DMS79 treated with DMSO at 0.1 percent for 48 hours (cell line): ENCODE measurements around the gene CDH8.
"Not testable (repeated sequence)": the region's sequence is repeated elsewhere in the genome, so short reads cannot be mapped to it uniquely, and the experiment has no call there.

Source experiments
- DNase-seq: peaks from one replicate; lab custom pipeline; 2025; lab: John Stamatoyannopoulos, UW

The CDH8 gene

DNA sequence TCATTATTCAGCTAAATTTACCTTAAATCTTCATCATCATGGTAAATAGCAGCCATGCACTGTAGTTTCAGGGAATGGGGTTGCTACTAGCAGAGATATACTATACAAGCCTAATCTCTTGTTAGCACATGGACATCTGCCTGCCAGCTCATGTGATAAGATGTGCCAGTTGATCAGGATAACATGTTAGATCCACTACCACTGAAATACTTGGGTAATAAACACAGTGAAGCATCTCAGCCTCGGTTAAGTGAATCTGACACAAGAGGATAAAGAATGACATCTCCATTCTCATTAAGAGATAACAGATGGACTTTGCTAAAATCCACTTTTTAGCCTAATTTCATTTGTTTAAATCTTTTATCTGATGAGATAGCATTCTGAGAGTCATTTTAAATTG is 256.1 kb downstream of the CDH8 start:
- DNase-seq, result no peak

DNA sequence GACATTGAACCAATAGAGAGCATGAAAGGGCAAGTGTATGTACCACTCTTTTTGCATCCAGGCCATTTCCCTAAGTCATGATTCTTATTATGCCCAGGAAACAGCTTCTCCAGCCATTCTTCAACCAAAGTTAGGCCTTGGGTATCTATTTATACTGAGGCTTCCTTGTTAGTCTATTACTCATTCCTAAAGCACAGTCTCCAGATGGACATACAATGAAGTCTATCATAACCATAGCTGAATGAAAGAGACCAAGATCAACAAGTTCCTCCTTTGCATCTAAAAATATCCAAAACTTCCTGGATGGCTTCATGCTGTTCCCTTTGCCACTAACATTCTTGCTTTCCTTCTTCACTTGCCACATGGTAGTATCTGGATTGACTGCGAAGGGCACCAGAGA is 265.9 kb downstream of the CDH8 start:
- DNase-seq, result no peak

DNA sequence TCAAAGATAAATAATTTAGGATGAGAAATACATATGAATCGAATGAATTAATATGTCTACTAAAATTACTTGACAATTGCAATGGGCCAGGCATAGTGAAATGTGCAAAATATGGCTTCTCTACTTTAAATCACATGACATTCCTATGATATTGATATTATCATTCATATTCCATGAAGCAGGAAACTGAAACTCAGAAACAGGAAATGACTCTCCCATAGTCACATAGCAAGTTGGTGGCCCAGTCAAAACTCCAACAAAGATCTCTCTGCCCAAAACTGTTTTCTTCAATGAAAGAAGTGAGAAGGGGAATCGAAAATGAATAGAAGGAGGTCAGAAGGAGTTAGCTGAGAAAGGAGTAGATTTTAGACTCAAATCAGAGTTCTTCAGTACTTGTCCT is 272.2 kb downstream of the CDH8 start:
- no peak for DNase-seq

DNA sequence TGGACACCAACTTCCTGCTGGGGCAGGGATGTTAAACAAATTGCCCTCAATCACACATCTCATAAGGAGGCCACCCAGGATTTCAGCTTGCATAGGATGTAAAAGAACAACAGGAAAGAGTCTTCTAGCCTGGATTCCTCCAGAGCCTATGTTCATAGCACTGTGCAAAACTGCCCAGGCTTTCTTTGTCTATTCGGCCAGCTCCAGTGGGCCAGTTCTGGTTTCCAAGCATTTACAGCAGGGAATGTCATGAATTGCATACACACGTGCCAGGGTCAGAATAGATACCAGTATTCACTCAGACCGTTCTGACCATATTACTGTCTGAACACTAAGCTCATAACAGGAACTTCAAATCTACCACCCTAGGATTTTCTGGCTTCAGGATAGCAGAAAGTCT is 273.2 kb downstream of the CDH8 start:
- no peak for DNase-seq

DNA sequence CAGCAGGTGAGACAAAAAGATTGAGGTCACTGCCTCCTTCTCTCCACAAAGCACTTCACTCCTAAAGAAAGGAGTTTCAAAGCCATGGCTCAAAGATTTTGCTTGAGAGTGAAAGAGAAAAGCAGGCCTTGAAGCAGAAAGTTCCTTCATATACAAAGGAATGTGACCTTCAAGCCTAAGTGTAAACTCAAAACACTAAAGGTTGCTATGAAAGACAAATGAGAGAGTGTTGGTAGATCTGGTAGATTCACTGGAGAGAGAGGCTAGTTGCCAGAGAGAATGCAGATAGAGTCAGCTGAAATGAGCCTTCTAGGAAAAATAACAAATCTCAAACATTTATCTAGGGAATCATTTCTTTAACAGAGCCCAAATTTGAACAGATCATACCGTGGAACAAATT is 305.2 kb downstream of the CDH8 start:
- DNase-seq, result no peak

DNA sequence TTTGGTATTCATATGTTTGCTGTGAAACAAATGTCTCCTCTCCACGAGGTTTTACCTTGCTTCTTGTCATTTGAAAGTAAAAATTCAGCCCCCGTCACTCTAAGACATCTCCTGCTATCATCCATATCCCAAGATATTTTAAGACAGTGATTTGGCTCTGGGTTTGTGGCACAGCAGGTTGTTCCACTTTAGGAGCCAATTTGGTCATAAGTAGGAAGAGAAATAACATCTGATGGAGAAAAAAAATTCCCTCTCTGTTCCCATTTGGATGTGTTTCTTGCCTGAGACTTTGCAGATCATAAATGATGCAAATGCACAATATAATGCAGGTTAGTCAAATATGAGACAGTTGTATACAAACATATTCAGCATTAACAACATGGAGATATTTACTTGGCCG is 309.5 kb downstream of the CDH8 start:
- no peak for DNase-seq

DNA sequence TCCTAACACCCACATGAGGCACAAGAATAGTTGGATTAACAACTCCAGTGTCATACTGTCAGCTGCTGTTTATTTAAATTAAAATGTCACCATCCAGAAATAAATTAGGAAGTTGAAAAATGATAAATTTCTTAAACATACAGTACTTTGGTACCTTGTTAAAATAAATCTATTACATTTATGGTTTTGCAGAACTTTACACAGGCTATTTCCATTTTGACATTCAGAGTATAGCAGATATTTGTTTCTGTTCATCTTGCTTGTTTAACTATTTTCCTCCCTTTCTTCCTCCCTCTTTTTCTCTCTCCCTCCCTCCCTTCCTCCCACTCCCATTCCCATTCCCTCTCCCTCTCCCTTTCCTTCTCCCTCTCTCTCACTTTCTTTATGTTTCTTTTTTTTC is 310.1 kb downstream of the CDH8 start:
- no peak for DNase-seq

DNA sequence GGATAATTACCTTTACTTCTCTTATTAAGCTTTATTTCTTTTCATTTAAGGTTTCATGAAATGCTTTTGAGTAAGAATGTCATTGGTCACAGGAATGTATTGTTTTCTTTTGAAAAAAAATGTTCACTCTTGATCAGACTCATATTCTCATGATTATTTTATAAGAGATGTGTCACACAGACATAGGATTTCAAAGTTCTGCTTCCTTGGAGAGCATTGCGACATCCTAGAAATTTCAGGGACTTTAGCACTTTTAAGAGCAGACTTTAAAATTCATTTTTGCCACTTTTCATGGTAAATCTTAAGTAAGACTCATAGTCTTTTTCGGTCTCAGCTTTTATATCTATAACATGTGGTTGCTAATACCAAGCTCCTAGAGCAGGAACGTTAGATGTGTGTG is 314.7 kb downstream of the CDH8 start:
- DNase-seq, result no peak

DNA sequence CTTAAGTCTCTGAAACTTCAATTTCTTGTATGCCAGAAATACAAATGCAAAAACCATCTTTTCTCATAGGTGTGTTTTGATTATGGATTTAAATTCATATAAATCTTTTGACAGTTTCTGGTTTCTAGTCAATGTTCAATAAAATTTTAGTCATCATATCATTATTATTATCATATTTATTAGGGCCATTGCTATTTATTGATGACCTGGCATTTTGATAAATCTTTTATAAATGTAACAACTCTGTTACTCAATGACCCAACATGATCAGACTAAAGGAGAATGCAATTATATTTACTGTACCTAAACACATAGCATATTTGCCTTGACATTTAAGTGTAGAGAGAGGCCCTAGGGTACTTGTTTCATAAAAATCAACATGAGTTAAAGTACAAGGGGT is 320.8 kb downstream of the CDH8 start:
- no peak for DNase-seq

DNA sequence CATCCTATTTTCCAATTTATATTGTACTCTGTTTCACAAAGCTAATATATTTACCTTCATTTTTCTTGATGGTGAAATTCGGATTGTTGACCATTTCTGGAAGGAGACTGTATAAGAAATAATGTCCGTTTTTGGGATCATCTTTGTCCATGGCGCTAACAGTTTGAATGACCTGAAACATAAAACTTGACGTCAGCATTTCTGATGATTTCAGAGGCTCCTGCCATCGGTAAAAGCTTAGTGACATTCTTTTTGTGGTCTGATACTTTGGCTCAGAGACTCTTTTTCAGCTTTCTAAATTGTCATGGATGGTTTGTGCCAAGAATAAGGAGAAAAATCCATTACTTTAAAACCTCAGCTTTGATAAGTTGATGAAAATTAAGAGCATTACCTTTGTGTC is 322.5 kb downstream of the CDH8 start:
- DNase-seq, result no peak

DNA sequence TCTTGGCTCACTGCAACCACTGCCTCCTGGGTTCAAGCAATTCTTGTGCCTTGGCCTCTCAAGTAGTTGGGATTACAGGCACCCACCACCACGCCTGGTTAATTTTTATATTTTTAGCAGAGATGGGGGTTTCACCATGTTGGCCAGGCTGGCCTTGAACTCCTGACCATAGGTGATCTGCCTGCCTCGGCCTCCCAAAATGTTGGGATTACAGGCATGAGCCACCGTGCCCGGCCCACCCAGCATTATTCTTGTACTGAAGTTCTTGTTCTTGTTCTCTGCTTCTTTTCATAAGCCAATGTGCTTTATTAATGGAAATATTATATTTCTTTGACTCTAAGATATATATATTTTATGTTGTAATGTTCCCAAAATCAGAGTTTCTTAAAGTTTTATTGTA is 336.6 kb downstream of the CDH8 start:
- DNase-seq, result not testable (repeated sequence)

DNA sequence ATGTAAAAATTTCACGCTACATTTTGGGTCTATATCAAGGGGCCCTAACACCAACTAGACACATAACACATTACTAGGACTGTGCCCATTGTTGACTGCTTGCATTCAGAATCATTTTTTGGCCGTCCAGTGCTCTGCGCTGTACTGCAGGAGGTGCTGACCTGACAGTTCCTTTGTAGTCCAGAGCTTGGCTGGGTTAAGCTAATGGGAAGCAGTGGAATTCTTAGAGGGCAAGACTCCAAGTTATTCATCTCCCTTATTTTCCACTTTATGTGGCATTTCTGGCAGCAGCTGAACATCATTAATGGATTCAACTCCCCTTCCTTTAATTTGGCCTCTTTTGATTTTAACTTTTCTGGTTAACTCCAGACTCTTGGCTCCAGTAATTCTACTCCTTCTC is 351.7 kb downstream of the CDH8 start:
- DNase-seq, result no peak

DNA sequence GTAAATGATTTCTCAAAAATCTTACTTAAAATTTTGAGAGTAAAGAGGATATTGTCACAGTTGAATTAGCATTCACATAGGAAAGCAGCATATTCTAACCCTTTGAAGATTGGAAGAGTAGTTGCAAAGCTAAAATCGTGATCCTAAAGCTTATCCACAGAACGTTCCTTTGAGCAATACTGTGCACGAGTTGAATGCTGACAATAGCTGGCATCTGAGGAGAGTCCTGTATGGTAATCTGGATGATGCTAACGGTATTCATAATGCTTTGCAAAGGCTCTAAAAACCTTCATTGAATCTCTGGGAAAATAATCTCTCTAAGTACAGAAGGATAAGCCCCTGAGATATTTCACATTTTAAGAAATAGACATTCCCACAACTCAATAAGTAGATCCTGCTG is 354.6 kb downstream of the CDH8 start:
- DNase-seq, result no peak

DNA sequence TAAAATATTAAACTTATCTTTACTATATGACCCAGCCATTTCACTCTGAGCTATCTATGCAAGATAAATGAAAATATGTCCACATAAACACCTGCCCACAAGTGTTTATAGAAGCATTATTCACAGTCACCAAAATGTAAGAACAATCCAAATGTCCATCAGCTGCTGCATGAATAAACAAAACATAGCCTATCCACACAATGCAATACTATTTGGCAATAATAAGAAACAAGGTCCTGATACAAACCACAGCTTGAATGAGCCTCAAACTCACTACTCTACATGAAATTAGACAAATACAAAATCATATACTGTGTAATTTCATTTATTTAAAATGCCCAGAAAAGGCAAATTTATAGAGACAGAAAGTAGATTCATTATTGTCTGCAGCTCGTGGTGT is 355.1 kb downstream of the CDH8 start:
- no peak for DNase-seq

DNA sequence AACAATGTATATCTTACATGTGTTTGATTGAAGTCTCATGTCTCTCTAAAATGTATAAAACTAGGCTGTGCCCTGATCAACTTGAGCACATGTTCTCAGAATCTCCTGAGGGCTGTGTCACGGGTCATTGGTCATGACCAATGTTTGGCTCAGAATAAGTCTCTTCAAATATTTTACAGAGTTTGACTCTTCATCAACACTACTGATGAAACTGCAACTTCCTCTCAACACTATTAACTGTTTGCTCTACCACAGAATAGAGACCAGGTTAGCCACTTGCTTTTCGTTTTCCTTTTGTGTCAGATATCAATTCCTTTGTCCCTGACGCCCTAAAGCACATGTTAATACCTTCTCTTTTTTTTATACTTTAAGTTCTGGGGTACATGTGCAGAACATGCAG is 358.1 kb downstream of the CDH8 start:
- DNase-seq, result no peak

DNA sequence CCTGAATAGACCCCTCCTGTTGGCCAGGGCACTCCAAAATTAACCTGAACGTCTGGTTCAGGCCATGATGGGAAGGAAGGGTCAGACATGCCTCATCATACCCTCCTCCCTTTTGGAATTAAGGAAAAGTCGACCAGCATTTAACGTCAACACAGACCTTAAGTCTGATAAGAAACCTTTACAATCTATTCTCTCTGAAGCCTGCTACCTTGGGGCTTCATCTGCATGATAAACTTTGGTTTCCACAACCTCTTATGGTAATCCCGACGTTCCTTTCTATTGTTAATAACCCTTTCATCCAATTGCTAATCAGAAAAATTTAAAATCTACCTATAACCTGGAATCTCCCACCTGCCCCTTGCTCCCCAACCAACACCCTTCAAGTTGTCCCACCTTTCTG is 358.5 kb downstream of the CDH8 start:
- DNase-seq, result no peak

DNA sequence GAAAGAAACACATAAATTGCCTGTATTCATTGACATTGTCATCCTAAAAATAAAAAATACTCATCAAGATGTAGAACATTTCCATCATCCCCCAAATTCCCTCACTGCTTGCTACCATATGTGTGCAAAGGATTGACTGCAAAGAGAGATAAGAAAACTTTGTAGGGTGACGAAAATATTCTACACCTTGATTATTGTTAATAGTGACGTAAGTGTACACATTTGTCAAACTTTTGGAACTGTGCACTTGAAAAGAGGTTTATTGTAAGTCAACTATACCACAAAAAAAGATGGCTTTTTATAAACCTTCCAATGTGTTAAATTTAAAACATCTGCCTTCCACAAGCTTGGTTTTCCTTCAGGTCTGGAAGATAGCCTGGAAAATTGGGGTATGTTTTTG is 359.5 kb downstream of the CDH8 start:
- no peak for DNase-seq

DNA sequence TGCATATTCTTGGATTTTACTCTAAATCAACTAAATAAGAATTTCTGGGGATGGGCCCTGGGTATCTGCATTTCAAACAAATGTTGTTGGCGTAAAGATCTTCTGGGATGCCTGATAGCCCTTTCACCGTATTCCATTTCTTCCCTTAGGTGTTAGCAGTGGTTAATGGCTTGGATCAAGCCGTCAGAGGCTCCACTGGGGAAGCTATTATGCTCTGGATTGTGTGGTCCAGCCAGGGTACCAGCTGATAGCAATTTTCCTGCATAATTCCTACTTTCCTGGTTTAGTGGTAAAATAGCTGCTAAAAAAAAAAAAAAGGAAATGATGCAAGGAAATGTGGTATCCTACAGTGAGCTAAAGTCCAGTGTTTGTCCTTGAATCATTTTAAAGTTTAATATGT is 365.1 kb downstream of the CDH8 start:
- no peak for DNase-seq

DNA sequence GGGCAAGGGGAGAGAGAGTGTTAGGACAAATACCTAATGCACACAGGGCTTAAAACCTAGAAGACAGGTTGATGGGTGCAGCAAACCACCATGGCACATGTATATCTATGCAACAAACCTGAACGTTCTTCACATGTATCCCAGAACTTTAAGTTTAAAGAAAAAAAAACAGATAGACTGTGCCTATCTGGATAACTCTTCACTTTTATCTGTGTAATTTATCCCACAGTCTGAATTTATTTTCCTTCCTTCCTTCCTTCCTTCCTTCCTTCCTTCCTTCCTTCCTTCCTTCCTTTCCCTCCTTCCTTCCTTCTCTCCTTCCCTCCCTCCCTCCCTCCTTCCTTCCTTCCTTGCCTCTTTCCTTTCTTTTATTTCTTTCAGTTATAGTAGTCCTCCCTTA is 370.7 kb downstream of the CDH8 start:
- DNase-seq, result no peak

DNA sequence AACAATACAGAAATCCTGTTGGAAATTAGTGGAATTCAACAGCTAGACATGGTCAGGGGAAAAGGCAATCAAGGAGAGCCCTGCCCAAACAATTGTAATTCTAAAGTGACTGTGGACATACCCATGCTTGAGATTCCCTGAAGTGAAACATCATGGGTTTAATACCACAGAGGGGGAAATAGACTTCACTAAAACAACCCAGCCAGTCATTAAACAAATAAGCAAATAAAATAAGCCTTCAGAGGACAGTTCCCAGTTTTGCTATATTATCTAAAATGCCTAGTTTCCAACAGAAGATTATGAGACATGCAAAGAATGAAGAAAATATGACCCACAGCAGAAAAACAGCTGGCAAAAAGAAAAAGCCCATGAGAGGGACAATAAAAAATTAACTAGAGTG is 376.3 kb downstream of the CDH8 start:
- DNase-seq, result no peak

DNA sequence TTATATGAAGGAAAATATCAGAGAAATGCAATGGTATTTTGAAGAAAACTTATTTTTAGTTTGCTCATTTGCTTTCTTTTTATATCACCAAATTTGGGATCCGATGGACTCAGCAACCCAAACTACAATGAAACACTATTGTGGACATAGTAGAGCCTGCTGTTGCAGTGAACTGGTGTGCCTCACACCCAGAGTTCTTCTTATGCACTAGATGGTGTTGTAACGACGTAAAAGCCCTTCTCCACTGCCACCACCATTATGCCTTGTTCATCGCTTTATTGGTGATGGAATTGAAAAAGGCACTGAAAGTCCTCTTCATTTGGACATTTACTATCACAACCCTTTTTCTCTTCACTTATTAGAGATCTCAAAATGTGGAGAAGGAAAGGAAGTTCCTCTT is 381.3 kb downstream of the CDH8 start:
- no peak for DNase-seq

DNA sequence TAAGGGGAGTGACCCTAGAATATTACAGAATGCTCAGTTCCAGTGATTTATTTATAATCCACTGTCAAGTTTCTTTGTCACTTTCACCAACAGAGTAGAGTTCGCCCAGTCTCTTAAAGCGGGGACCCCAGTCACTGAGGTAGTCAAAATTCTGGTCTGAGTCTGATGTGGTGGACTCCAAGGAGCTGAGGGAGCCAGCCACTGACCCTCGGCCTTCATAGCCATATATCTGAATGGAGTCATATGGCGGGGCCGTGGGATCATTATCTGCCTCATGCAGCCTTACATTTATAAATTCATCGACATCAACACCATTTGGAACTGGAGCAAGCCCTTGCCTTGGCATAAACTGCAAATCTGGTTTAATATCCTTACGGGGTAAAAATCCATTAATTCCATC is 382.7 kb downstream of the CDH8 start:
- no peak for DNase-seq

DNA sequence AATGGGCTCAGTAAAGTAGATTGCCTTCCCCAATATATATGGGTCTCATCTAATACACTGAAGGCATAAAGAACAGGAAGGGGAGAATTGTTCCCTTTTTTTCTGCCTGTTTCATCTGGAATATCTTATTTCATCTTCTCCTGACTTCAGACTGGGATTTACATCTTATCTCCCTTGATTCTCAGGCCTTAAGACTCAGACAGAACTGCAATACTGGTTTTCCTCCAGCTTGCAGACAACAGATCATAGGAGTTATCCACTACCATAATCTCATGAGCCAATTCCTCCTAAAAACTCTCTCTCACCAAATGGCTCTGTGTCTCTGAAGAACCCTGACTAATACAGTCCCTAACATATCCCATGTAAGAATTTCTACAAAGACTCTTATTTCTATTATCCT is 390.7 kb downstream of the CDH8 start:
- DNase-seq, result no peak

DNA sequence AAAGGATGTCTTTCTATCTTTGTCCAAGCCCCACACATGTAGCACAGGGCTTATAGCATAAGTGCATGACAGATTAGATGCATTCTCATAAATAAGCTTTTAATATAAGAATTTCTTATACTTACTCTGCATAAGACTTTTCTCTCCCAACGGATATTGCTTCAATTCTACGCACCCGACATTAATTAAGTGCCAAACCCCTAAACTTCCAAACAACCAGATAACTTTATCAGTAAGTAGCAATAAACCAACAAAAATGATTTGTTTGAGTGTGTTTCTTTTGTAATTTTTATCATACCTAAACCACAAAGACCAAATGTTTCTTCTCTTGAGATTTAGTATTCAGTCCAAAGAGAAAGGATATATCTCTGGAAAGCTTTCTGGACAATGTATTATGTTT is 391.5 kb downstream of the CDH8 start:
- no peak for DNase-seq

DNA sequence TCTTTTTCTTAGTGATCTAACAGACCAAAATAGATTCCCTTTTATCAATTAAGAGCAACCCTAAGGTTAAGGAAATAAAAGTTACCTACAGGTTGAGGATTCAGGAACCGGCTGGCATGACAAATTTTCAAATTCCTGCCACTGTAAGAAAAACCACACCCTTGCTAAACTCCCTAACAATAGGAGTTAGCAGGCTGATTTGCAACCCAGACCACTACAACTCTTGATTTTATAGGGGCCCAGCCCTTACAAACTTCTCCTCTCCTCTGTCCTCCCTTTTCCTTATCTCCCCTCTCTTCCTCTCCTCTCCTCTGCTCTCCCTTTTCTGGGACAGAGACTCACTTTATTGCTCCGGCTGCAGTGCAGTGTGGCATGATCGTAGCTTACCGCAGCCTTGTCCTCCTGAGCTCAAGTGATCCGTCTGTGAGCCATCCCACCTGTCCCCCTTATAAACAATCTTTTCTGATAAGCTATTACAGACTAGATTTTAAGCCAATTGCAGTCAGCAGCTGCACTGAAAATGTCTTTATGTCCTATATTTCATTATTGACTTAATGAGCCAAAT is 418.9 kb downstream of the CDH8 start:
- no peak for DNase-seq
